ENCODE results near the gene PPP1R3F.

The PPP1R3F gene

GRCh38 chrX:49269010-49269766 is 405 bp upstream of the PPP1R3F start:
- H3K27ac ChIP-seq (ENCODE audit: poor library complexity, severe bottlenecking): peak overlapping the region; percentile 71
- H3K4me3 ChIP-seq (ENCODE audit: severe bottlenecking): peak overlapping the region; percentile 84
- no peaks in the 10 kb centered on the region for H3K36me3 ChIP-seq (ENCODE audit: low read depth)
- H3K9me3 ChIP-seq (ENCODE audit: severe bottlenecking): no peaks in the 10 kb centered on the region
- ATAC-seq (ENCODE audit: low read depth) (peak; percentile 91), DNase-seq (ENCODE audit: low spot score) (peak; percentile 95)
- H3K27me3 ChIP-seq (ENCODE audit: insufficient read depth, poor library complexity, severe bottlenecking): no peaks in the 10 kb centered on the region
- TF ChIP-seq CTCF (IDR thresholded peaks at IDR 0.05; ENCODE audit: poor library complexity, severe bottlenecking): no peak
- H3K4me1 ChIP-seq (ENCODE audit: insufficient read depth, poor library complexity, severe bottlenecking): peaks cover 3% of the 10 kb centered on the region

- H3K4me1 ChIP-seq (ENCODE audit: insufficient read depth, poor library complexity, severe bottlenecking): peaks cover 3% of the 10 kb centered on the region
- peak overlapping the region; percentile 71 for H3K27ac ChIP-seq (ENCODE audit: poor library complexity, severe bottlenecking)
- H3K9me3 ChIP-seq (ENCODE audit: severe bottlenecking): no peaks in the 10 kb centered on the region
- ATAC-seq (ENCODE audit: low read depth) (no peak), DNase-seq (ENCODE audit: low spot score) (no peak)
- no peak for TF ChIP-seq CTCF (IDR thresholded peaks at IDR 0.05; ENCODE audit: poor library complexity, severe bottlenecking)
- H3K27me3 ChIP-seq (ENCODE audit: insufficient read depth, poor library complexity, severe bottlenecking): no peaks in the 10 kb centered on the region
- H3K36me3 ChIP-seq (ENCODE audit: low read depth): no peaks in the 10 kb centered on the region
- peak overlapping the region; percentile 84 for H3K4me3 ChIP-seq (ENCODE audit: severe bottlenecking)
Measured at GRCh38 chrX:49270249-49270921, 792 bp downstream of the PPP1R3F start.

GRCh38 chrX:49271341-49271740 is 1.7 kb downstream of the PPP1R3F start:
- Histone ChIP-seq H3K27ac (ENCODE audit: poor library complexity, severe bottlenecking) (no peak overlapping the region), H3K36me3 (ENCODE audit: low read depth) (no peaks in the 10 kb centered on the region), H3K27me3 (ENCODE audit: insufficient read depth, poor library complexity, severe bottlenecking) (no peaks in the 10 kb centered on the region), H3K9me3 (ENCODE audit: severe bottlenecking) (no peaks in the 10 kb centered on the region), H3K4me3 (ENCODE audit: severe bottlenecking) (no peak overlapping the region), H3K4me1 (ENCODE audit: insufficient read depth, poor library complexity, severe bottlenecking) (peaks cover 3% of the 10 kb centered on the region)
- DNase-seq (ENCODE audit: low spot score): no peak
- no peak for ATAC-seq (ENCODE audit: low read depth)
- no peak for TF ChIP-seq CTCF (IDR thresholded peaks at IDR 0.05; ENCODE audit: poor library complexity, severe bottlenecking)

- H3K4me3 ChIP-seq (ENCODE audit: severe bottlenecking): no peak overlapping the region
- no peak overlapping the region for H3K27ac ChIP-seq (ENCODE audit: poor library complexity, severe bottlenecking)
- H3K27me3 ChIP-seq (ENCODE audit: insufficient read depth, poor library complexity, severe bottlenecking): no peaks in the 10 kb centered on the region
- DNase-seq (ENCODE audit: low spot score): no peak
- TF ChIP-seq CTCF (IDR thresholded peaks at IDR 0.05; ENCODE audit: poor library complexity, severe bottlenecking): no peak
- H3K36me3 ChIP-seq (ENCODE audit: low read depth): no peaks in the 10 kb centered on the region
- peaks cover 3% of the 10 kb centered on the region for H3K4me1 ChIP-seq (ENCODE audit: insufficient read depth, poor library complexity, severe bottlenecking)
- ATAC-seq (ENCODE audit: low read depth): no peak
- no peaks in the 10 kb centered on the region for H3K9me3 ChIP-seq (ENCODE audit: severe bottlenecking)
Measured at GRCh38 chrX:49272421-49272820, 2.8 kb downstream of the PPP1R3F start.
